GM12878 (cell line): ENCODE results near the gene DYNLT2B. TPM values are rescaled to one million over a fixed set of nuclear protein-coding genes. Genes with fewer than 3 reads are reported as not detected.

Experiments
- ATAC-seq: fragments of 200-7000 bp; cut with Tn5 transposase; 3 replicates; pipeline ENCODE4 v1.9.1; 2020; ENCODE audit warnings: mild to moderate bottlenecking, moderate library complexity
- BruUV-seq: library from RNA; stranded (reverse); fragments of 400-500 nt; replicated peaks from 2 replicates; lab custom pipeline; 2021; lab: Mats Ljungman, UMichigan
- CTCF ChIA-PET: fragments of 300-600 bp; sonication (Branson Sonifier 250); formaldehyde crosslinking; extraction: SDS; loops from one replicate; lab custom pipeline; 2021; ENCODE audit warnings: inconsistent platforms; lab: Yijun Ruan, JAX
- POLR2A ChIA-PET: fragments of 350-600 bp; formaldehyde crosslinking; extraction: SDS; loops from one replicate; lab custom pipeline; 2021; ENCODE audit warnings: inconsistent platforms; lab: Charles Lee
- RAD21 ChIA-PET: fragments of 300-600 bp; sonication (Branson Sonifier 250); formaldehyde crosslinking; loops from one replicate; lab custom pipeline; 2023; ENCODE audit warnings: antibody characterized with exemption; ENCODE audit not compliant: unreplicated experiment; lab: Charles Lee
- SMC1A ChIA-PET: fragments of 300-600 bp; sonication (Branson Sonifier 250); formaldehyde crosslinking; loops from one replicate; lab custom pipeline; 2023; ENCODE audit not compliant: unreplicated experiment, uncharacterized antibody; lab: Charles Lee
- DNase-seq: peaks from one replicate; pipeline ENCODE4 v3.0.0-alpha.2; 2011; ENCODE audit warnings: low read depth, low spot score
- FAIRE-seq: peaks from 3 replicates; lab custom pipeline; 2011; peaks lifted over from hg19 to GRCh38; lab: Jason Lieb, UNC
- H2AFZ ChIP-seq: 2 replicates; pipeline ENCODE4 v1.6.0; 2011; ENCODE audit warnings: low read depth, low read length, control low read depth; ENCODE audit not compliant: control insufficient read depth
- H3K27ac ChIP-seq: 2 replicates; pipeline ENCODE4 v1.5.1; 2011; ENCODE audit warnings: control low read depth; ENCODE audit not compliant: control insufficient read depth, insufficient read depth
- H3K27me3 ChIP-seq, 2 experiments: replicated peaks in 1 of 2; 2 replicates each; pipeline versions ENCODE4 v1.6.0 to v1.6.1; 2011; ENCODE audit warnings: low read length in 1 of 2; ENCODE audit not compliant: control insufficient read depth in 2 of 2, insufficient read depth in 2 of 2
- H3K36me3 ChIP-seq, 2 experiments: 2 replicates each; pipeline ENCODE4 v1.5.1; 2011; ENCODE audit warnings: low read length in 1 of 2; ENCODE audit not compliant: control insufficient read depth in 2 of 2, insufficient read depth in 2 of 2
- H3K4me1 ChIP-seq: 2 replicates; pipeline ENCODE4 v1.6.1; 2011; ENCODE audit warnings: mild to moderate bottlenecking, low read length, moderate library complexity, mixed read lengths; ENCODE audit not compliant: control insufficient read depth, insufficient read depth
- H3K4me2 ChIP-seq: 2 replicates; pipeline ENCODE4 v1.6.0; 2011; ENCODE audit warnings: control low read depth; ENCODE audit not compliant: control insufficient read depth, insufficient read depth
- H3K4me3 ChIP-seq: fragments of 200-600 bp; sonication (generic); 2 replicates; pipeline ENCODE4 v1.5.1; 2016
- H3K79me2 ChIP-seq: 2 replicates; pipeline ENCODE4 v1.6.0; 2011; ENCODE audit warnings: low read length; ENCODE audit not compliant: control insufficient read depth, insufficient read depth
- H3K9ac ChIP-seq: 2 replicates; pipeline ENCODE4 v1.8.0; 2011; ENCODE audit warnings: low read length, control low read depth, mixed read lengths; ENCODE audit not compliant: control insufficient read depth, insufficient read depth
- H3K9me3 ChIP-seq: replicated peaks from 3 replicates; pipeline ENCODE4 v1.5.1; 2011; ENCODE audit warnings: mild to moderate bottlenecking, low read length; ENCODE audit not compliant: control insufficient read depth, insufficient read depth
- H4K20me1 ChIP-seq: 2 replicates; pipeline ENCODE4 v1.6.0; 2011; ENCODE audit not compliant: control insufficient read depth, insufficient read depth
- ZNF384 ChIP-seq: IDR thresholded peaks from 2 replicates; pipeline ENCODE4 v1.6.1; 2012; ENCODE audit warnings: low read depth, mild to moderate bottlenecking, low read length, improper control_type of control experiment, borderline replicate concordance
- WGBS: methylation state at CpG from one replicate; pipeline ENCODE4 v1.1.6; 2016; ENCODE audit warnings: low lambda C conversion rate; ENCODE audit not compliant: insufficient replicate concordance, insufficient coverage; ENCODE audit errors: missing lambda C conversion rate; 5-methylcytosine and 5-hydroxymethylcytosine counted together
- in situ Hi-C: fragments of 300-500 bp; cut with MboI; formaldehyde crosslinking; loops from 9 replicates; pipeline ENCODE4 v1.14.3; 2018; ENCODE audit warnings: mixed read lengths
- intact Hi-C: fragments of 100-400 bp; cut with micrococcal nuclease; formaldehyde crosslinking; loops from one replicate; pipeline ENCODE4 v1.14.2; 2022; ENCODE audit not compliant: unreplicated experiment
- polyA plus RNA-seq, 11 experiments: library from polyadenylated mRNA; depleted of rRNA in 4 of 11; unstranded in 6 of 11; stranded (reverse) in 5 of 11; fragments of >200 nt; fragmentation: Nextera tagmentation in 4 of 11; fragmentation: Illumina TruSeq in 1 of 11; extraction: Ambion mirVana in 4 of 11; extraction: Trizol in 1 of 11; gene quantifications; 1 replicate in 1 of 11; 2 replicates in 10 of 11; pipeline versions ENCODE4 v1.2.1 to v1.2.3, GENCODE V29; 2011 to 2016; ENCODE audit warnings: inconsistent platforms in 2 of 11, missing spikeins in 2 of 11, low read depth in 1 of 11
- total RNA-seq, 4 experiments: library from RNA; depleted of rRNA in 3 of 4; stranded (reverse); fragments of >200 nt in 3 of 4; fragmentation: Illumina TruSeq in 1 of 4; extraction: Trizol in 1 of 4; gene quantifications; 2 replicates each; pipeline versions ENCODE4 v1.2.1 to v1.2.3, GENCODE V29; 2013 to 2021
- TF ChIP-seq, protein P1 (sequence below), 3 experiments: IDR thresholded peaks in 2 of 3; conservative IDR thresholded peaks in 1 of 3; 2 replicates each; pipeline ENCODE4 v1.5.1; 2011; ENCODE audit warnings: low read depth in 3 of 3, low read length in 3 of 3, mild to moderate bottlenecking in 3 of 3, control low read depth in 2 of 3, moderate library complexity in 2 of 3, inconsistent platforms in 1 of 3, mixed read lengths in 1 of 3; ENCODE audit not compliant: control insufficient read depth in 2 of 3, insufficient read depth in 1 of 3; ENCODE audit errors: extremely low read depth in 1 of 3
- TF ChIP-seq, protein P2 (sequence below): IDR thresholded peaks from 2 replicates; pipeline ENCODE4 v1.6.1; 2012; ENCODE audit warnings: low read depth, low read length, improper control_type of control experiment
- TF ChIP-seq, protein P3 (sequence below): fragments of 450-650 bp; formaldehyde crosslinking; IDR thresholded peaks from 2 replicates; pipeline ENCODE4 v1.5.0; 2022; ENCODE audit warnings: mild to moderate bottlenecking, missing genetic modification characterization
- TF ChIP-seq, protein P4 (sequence below): IDR thresholded peaks from 2 replicates; pipeline ENCODE4 v1.6.1; 2011; ENCODE audit warnings: low read depth, mild to moderate bottlenecking, low read length, moderate library complexity, borderline replicate concordance; ENCODE audit errors: extremely low read depth
- TF ChIP-seq, protein P5 (sequence below): fragments of 450-650 bp; IDR thresholded peaks from 2 replicates; pipeline ENCODE4 v1.6.1; 2017; ENCODE audit warnings: low read depth, mild to moderate bottlenecking, moderate library complexity
- TF ChIP-seq, protein P6 (sequence below): fragments of 450-650 bp; IDR thresholded peaks from 2 replicates; pipeline ENCODE4 v1.6.1; 2017; ENCODE audit warnings: antibody characterized with exemption, mild to moderate bottlenecking, moderate library complexity

DYNLT2B gene
- total and polyA plus RNA-seq, 10 of the 15 experiments (the other 5 are each of a cell fraction or from before 2014, with no cell fraction given) = 8.6 to 89.7 (median 21.9) TPM

DNA sequence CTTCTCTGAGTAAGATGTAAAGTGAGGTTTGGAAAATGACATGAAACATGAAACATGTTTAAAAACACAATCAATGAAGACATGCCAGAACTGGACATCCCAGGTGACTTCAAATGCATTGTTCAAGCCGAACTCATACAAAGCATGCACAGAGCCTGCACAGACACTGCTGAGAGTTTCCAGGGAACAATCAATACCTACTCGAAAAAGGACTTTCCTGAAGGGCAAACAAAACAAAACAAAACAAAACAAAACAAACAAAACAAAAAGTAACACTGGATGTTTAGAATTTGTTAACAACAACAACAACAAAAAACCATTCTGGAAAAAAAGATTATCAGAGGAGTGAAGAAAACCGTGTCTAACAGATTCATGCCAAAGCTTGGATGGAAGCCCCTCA lies 30.7 kb upstream of the DYNLT2B start:
- SMC1A ChIA-PET = interaction anchor here (0.6 to 1.4 kb wide), 2 partner anchors 13 to 93 kb away, joined by 3 to 4 read pairs; no protein-coding TSS in a partner anchor
- RAD21 ChIA-PET = no interaction called here
- Histone ChIP-seq H3K4me2 (no peak overlapping the region), H3K4me3 (no peak overlapping the region), H3K36me3 (peaks cover 0 to 3% of the 10 kb centered on the region in 2 experiments; a peak in 2 of 4 replicates), H3K27me3 (no peaks in the 10 kb centered on the region), H3K27ac (no peak overlapping the region), H3K9me3 (no peaks in the 10 kb centered on the region), H4K20me1 (no peaks in the 10 kb centered on the region), H3K79me2 (no peaks in the 10 kb centered on the region), H3K4me1 (peaks cover 4% of the 10 kb centered on the region; the same call in 1 of the 2 replicates), H3K9ac (no peak overlapping the region), H2AFZ (no peak overlapping the region)
- intact Hi-C loops (no loop called here), in situ Hi-C loops (no loop called here)
- 96% methylated on average over 3 of the region's 3 CpGs for WGBS
- ATAC-seq (no peak), DNase-seq (no peak), FAIRE-seq (no peak)
- CTCF ChIA-PET = no interaction called here
- BruUV-seq = no TSS peak
- POLR2A ChIA-PET = interaction anchor here (0.6 to 1.3 kb wide), 2 partner anchors 10 to 96 kb away, joined by 3 to 4 read pairs; no protein-coding TSS in a partner anchor
- TF ChIP-seq, protein P1, sequence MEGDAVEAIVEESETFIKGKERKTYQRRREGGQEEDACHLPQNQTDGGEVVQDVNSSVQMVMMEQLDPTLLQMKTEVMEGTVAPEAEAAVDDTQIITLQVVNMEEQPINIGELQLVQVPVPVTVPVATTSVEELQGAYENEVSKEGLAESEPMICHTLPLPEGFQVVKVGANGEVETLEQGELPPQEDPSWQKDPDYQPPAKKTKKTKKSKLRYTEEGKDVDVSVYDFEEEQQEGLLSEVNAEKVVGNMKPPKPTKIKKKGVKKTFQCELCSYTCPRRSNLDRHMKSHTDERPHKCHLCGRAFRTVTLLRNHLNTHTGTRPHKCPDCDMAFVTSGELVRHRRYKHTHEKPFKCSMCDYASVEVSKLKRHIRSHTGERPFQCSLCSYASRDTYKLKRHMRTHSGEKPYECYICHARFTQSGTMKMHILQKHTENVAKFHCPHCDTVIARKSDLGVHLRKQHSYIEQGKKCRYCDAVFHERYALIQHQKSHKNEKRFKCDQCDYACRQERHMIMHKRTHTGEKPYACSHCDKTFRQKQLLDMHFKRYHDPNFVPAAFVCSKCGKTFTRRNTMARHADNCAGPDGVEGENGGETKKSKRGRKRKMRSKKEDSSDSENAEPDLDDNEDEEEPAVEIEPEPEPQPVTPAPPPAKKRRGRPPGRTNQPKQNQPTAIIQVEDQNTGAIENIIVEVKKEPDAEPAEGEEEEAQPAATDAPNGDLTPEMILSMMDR (IDR thresholded peaks at IDR 0.05 in 2 of 3, conservative IDR thresholded peaks at IDR 0.05 in 1 of 3; ENCODE audit: control insufficient read depth in 2 of 3, extremely low read depth in 1 of 3, insufficient read depth in 1 of 3, low read depth in 3 of 3, low read length in 3 of 3) = no peak
- TF ChIP-seq ZNF384 = no peak
- TF ChIP-seq, protein P2, sequence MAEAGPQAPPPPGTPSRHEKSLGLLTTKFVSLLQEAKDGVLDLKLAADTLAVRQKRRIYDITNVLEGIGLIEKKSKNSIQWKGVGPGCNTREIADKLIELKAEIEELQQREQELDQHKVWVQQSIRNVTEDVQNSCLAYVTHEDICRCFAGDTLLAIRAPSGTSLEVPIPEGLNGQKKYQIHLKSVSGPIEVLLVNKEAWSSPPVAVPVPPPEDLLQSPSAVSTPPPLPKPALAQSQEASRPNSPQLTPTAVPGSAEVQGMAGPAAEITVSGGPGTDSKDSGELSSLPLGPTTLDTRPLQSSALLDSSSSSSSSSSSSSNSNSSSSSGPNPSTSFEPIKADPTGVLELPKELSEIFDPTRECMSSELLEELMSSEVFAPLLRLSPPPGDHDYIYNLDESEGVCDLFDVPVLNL = no peak
- TF ChIP-seq, protein P3, sequence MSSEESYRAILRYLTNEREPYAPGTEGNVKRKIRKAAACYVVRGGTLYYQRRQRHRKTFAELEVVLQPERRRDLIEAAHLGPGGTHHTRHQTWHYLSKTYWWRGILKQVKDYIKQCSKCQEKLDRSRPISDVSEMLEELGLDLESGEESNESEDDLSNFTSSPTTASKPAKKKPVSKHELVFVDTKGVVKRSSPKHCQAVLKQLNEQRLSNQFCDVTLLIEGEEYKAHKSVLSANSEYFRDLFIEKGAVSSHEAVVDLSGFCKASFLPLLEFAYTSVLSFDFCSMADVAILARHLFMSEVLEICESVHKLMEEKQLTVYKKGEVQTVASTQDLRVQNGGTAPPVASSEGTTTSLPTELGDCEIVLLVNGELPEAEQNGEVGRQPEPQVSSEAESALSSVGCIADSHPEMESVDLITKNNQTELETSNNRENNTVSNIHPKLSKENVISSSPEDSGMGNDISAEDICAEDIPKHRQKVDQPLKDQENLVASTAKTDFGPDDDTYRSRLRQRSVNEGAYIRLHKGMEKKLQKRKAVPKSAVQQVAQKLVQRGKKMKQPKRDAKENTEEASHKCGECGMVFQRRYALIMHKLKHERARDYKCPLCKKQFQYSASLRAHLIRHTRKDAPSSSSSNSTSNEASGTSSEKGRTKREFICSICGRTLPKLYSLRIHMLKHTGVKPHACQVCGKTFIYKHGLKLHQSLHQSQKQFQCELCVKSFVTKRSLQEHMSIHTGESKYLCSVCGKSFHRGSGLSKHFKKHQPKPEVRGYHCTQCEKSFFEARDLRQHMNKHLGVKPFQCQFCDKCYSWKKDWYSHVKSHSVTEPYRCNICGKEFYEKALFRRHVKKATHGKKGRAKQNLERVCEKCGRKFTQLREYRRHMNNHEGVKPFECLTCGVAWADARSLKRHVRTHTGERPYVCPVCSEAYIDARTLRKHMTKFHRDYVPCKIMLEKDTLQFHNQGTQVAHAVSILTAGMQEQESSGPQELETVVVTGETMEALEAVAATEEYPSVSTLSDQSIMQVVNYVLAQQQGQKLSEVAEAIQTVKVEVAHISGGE (CRISPR knock-in tag) = no peak
- TF ChIP-seq, protein P4, sequence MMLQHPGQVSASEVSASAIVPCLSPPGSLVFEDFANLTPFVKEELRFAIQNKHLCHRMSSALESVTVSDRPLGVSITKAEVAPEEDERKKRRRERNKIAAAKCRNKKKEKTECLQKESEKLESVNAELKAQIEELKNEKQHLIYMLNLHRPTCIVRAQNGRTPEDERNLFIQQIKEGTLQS = no peak
- TF ChIP-seq, protein P5, sequence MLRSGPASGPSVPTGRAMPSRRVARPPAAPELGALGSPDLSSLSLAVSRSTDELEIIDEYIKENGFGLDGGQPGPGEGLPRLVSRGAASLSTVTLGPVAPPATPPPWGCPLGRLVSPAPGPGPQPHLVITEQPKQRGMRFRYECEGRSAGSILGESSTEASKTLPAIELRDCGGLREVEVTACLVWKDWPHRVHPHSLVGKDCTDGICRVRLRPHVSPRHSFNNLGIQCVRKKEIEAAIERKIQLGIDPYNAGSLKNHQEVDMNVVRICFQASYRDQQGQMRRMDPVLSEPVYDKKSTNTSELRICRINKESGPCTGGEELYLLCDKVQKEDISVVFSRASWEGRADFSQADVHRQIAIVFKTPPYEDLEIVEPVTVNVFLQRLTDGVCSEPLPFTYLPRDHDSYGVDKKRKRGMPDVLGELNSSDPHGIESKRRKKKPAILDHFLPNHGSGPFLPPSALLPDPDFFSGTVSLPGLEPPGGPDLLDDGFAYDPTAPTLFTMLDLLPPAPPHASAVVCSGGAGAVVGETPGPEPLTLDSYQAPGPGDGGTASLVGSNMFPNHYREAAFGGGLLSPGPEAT = no peak
- TF ChIP-seq, protein P6, sequence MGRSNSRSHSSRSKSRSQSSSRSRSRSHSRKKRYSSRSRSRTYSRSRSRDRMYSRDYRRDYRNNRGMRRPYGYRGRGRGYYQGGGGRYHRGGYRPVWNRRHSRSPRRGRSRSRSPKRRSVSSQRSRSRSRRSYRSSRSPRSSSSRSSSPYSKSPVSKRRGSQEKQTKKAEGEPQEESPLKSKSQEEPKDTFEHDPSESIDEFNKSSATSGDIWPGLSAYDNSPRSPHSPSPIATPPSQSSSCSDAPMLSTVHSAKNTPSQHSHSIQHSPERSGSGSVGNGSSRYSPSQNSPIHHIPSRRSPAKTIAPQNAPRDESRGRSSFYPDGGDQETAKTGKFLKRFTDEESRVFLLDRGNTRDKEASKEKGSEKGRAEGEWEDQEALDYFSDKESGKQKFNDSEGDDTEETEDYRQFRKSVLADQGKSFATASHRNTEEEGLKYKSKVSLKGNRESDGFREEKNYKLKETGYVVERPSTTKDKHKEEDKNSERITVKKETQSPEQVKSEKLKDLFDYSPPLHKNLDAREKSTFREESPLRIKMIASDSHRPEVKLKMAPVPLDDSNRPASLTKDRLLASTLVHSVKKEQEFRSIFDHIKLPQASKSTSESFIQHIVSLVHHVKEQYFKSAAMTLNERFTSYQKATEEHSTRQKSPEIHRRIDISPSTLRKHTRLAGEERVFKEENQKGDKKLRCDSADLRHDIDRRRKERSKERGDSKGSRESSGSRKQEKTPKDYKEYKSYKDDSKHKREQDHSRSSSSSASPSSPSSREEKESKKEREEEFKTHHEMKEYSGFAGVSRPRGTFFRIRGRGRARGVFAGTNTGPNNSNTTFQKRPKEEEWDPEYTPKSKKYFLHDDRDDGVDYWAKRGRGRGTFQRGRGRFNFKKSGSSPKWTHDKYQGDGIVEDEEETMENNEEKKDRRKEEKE = no peak
